CD14-positive monocyte (primary cell): ENCODE results near the gene SCAF4. TPM values are rescaled to one million over a fixed set of nuclear protein-coding genes. Genes with fewer than 3 reads are reported as not detected.
"Not testable (repeated sequence)": the region's sequence is repeated elsewhere in the genome, so short reads cannot be mapped to it uniquely, and the experiment has no call there.

Source experiments
- DNase-seq, 3 donors: peaks; one replicate each; pipeline ENCODE4 v3.0.0-alpha.2; 2011 to 2022
- H2AFZ ChIP-seq: 2 replicates; pipeline ENCODE4 v1.6.0; 2012; ENCODE audit warnings: mild to moderate bottlenecking, low read depth, low read length, inconsistent platforms; ENCODE audit not compliant: insufficient read depth, poor library complexity, severe bottlenecking
- H3K27ac ChIP-seq, 2 donors: 1 replicate in 1 of 2; 2 replicates in 1 of 2; pipeline ENCODE4 v1.5.1; 2012 to 2013; ENCODE audit warnings: low read length in 2 of 2, control low read depth in 1 of 2, inconsistent platforms in 1 of 2, low read depth in 1 of 2, mild to moderate bottlenecking in 1 of 2
- H3K27me3 ChIP-seq, 2 donors: one replicate each; pipeline versions ENCODE4 v1.6.0 to v1.6.1; 2011 to 2013; ENCODE audit warnings: low read length in 2 of 2; ENCODE audit not compliant: control insufficient read depth in 2 of 2, insufficient read depth in 2 of 2
- H3K36me3 ChIP-seq, 2 donors: replicated peaks in 1 of 2; 1 replicate in 1 of 2; 2 replicates in 1 of 2; pipeline versions ENCODE4 v1.5.1 to v1.6.1; 2012 to 2013; ENCODE audit warnings: low read length in 2 of 2, control low read depth in 1 of 2, inconsistent platforms in 1 of 2, mild to moderate bottlenecking in 1 of 2; ENCODE audit not compliant: insufficient read depth in 2 of 2, control insufficient read depth in 1 of 2
- H3K4me1 ChIP-seq, 2 donors: 1 replicate in 1 of 2; 2 replicates in 1 of 2; pipeline versions ENCODE4 v1.5.1 to v1.6.1; 2012 to 2013; ENCODE audit warnings: low read length in 2 of 2, control low read depth in 1 of 2, inconsistent platforms in 1 of 2, mild to moderate bottlenecking in 1 of 2, moderate library complexity in 1 of 2; ENCODE audit not compliant: insufficient read depth in 2 of 2, control insufficient read depth in 1 of 2
- H3K4me2 ChIP-seq: replicated peaks from 2 replicates; pipeline ENCODE3; 2012; ENCODE audit warnings: low read length, moderate library complexity, mild to moderate bottlenecking; ENCODE audit not compliant: poor library complexity, severe bottlenecking; ENCODE audit errors: extremely low read depth
- H3K4me3 ChIP-seq, 3 experiments: fragments of 200-600 bp in 1 of 3; sonication (generic) in 1 of 3; replicated peaks in 1 of 3; 1 replicate in 2 of 3; 2 replicates in 1 of 3; pipeline ENCODE4 v1.5.1; 2011 to 2013; ENCODE audit warnings: low read length in 3 of 3, mild to moderate bottlenecking in 3 of 3, control low read depth in 2 of 3, low read depth in 2 of 3, inconsistent platforms in 1 of 3, moderate library complexity in 1 of 3
- H3K79me2 ChIP-seq: 2 replicates; pipeline ENCODE4 v1.6.0; 2012; ENCODE audit warnings: mild to moderate bottlenecking, control low read depth, inconsistent platforms, low read length, moderate library complexity; ENCODE audit not compliant: insufficient read depth
- H3K9ac ChIP-seq: 2 replicates; pipeline ENCODE4 v1.6.0; 2017; ENCODE audit warnings: low read length, mild to moderate bottlenecking; ENCODE audit not compliant: insufficient read depth, poor library complexity, severe bottlenecking
- H3K9me3 ChIP-seq, 2 donors: replicated peaks in 1 of 2; 1 replicate in 1 of 2; 2 replicates in 1 of 2; pipeline versions ENCODE4 v1.5.1 to v1.6.1; 2012 to 2013; ENCODE audit warnings: low read length in 2 of 2, control low read depth in 1 of 2; ENCODE audit not compliant: control insufficient read depth in 1 of 2, insufficient read depth in 1 of 2
- H4K20me1 ChIP-seq: 2 replicates; pipeline ENCODE4 v1.6.0; 2012; ENCODE audit warnings: mild to moderate bottlenecking, low read length, control low read depth, moderate library complexity; ENCODE audit not compliant: insufficient read depth
- H3K27ac Mint-ChIP-seq, 7 donors: one replicate each; pipeline ENCODE4 v1.8.0; 2020; ENCODE audit warnings: mild to moderate bottlenecking in 7 of 7, mixed read lengths in 7 of 7, moderate library complexity in 6 of 7, inconsistent platforms in 2 of 7
- H3K27me3 Mint-ChIP-seq, 3 donors: one replicate each; pipeline ENCODE4 v1.8.0; 2021 to 2022; ENCODE audit warnings: low read depth in 3 of 3, mild to moderate bottlenecking in 3 of 3, mixed read lengths in 3 of 3, moderate library complexity in 3 of 3, inconsistent platforms in 1 of 3
- H3K36me3 Mint-ChIP-seq, 2 donors: one replicate each; pipeline ENCODE4 v1.8.0; 2020; ENCODE audit warnings: mixed read lengths in 2 of 2, inconsistent platforms in 1 of 2, mild to moderate bottlenecking in 1 of 2
- H3K4me1 Mint-ChIP-seq: one replicate; pipeline ENCODE4 v1.8.0; 2020; ENCODE audit warnings: mild to moderate bottlenecking, mixed read lengths
- H3K4me3 Mint-ChIP-seq, 2 donors: one replicate each; pipeline ENCODE4 v1.8.0; 2020; ENCODE audit warnings: mild to moderate bottlenecking in 2 of 2, mixed read lengths in 2 of 2, moderate library complexity in 1 of 2
- H3K9me3 Mint-ChIP-seq, 7 donors: one replicate each; pipeline ENCODE4 v1.8.0; 2020 to 2022; ENCODE audit warnings: mixed read lengths in 7 of 7, mild to moderate bottlenecking in 6 of 7, moderate library complexity in 6 of 7, inconsistent platforms in 2 of 7
- CTCF ChIP-seq: fragments of 200-600 bp; IDR thresholded peaks from one replicate; pipeline ENCODE4 v1.8.0; 2022; ENCODE audit warnings: antibody characterized with exemption, mild to moderate bottlenecking
- WGBS: methylation state at CpG from one replicate; pipeline ENCODE4 v1.1.5; 2013; ENCODE audit warnings: missing lambda C conversion rate; ENCODE audit not compliant: insufficient coverage; 5-methylcytosine and 5-hydroxymethylcytosine counted together
- intact Hi-C, 2 donors: fragments of 100-400 bp; cut with micrococcal nuclease; formaldehyde crosslinking; loops; one replicate each; pipeline versions ENCODE4 v1.15.0 to v1.15.1; 2023
- polyA plus RNA-seq, 3 donors: library from polyadenylated mRNA; depleted of rRNA in 1 of 3; unstranded in 2 of 3; stranded (reverse) in 1 of 3; fragments of 300-500 nt in 2 of 3; fragments of >200 nt in 1 of 3; fragmentation: Illumina TruSeq in 2 of 3; gene quantifications; 1 replicate in 2 of 3; 2 replicates in 1 of 3; pipeline ENCODE4 v1.2.3, GENCODE V29; 2012 to 2021

SCAF4 gene
- polyA plus RNA-seq, 3 donors: 4.6 to 28.7 (median 11.3) TPM

- no CpG with 5 or more reads among the region's 3 CpGs for whole genome bisulfite sequencing
Observed at GRCh38 chr21:31766899-31767298, 35.0 kb upstream of the SCAF4 start.

GRCh38 chr21:31765850-31766249 is 33.9 kb upstream of the SCAF4 start:
- H3K9me3 ChIP-seq, H2AFZ ChIP-seq, H3K4me3 ChIP-seq, H4K20me1 ChIP-seq, H3K4me1 ChIP-seq, H3K36me3 Mint-ChIP-seq, H3K4me3 Mint-ChIP-seq, H3K27ac Mint-ChIP-seq, H3K9ac ChIP-seq, intact Hi-C loops, H3K79me2 ChIP-seq, H3K27me3 ChIP-seq, H3K27ac ChIP-seq, DNase-seq, H3K27me3 Mint-ChIP-seq, H3K4me2 ChIP-seq, H3K36me3 ChIP-seq: not testable (repeated sequence)
- Mint-ChIP-seq H3K9me3 (peaks cover 5 to 24% (median 16%) of the 10 kb centered on the region in 7 donors), H3K4me1 (peaks cover 11% of the 10 kb centered on the region)
- WGBS: 92% methylated on average over 5 of the region's 6 CpGs

More at GRCh38 chr21:31766899-31767298, 35.0 kb upstream of the SCAF4 start:
- no peak for TF ChIP-seq CTCF
- DNase-seq: peak; percentile 12 to 64 (median 31)
- Mint-ChIP-seq H3K4me1 (peaks cover 11% of the 10 kb centered on the region), H3K27me3 (peaks cover 0 to 6% (median 2%) of the 10 kb centered on the region in 3 donors), H3K4me3 (no peak overlapping the region), H3K27ac (peak overlapping the region in 1 of 7 donors; percentile 55), H3K9me3 (peaks cover 5 to 24% (median 16%) of the 10 kb centered on the region in 7 donors), H3K36me3 (peaks cover 0 to 3% of the 10 kb centered on the region in 2 donors)
- Histone ChIP-seq H3K9me3 (peaks cover 0 to 8% of the 10 kb centered on the region in 2 donors), H2AFZ (no peak overlapping the region), H3K4me3 (no peak overlapping the region), H3K27ac (no peak overlapping the region), H3K9ac (no peak overlapping the region), H3K4me2 (no peak overlapping the region), H4K20me1 (no peaks in the 10 kb centered on the region), H3K27me3 (no peaks in the 10 kb centered on the region), H3K36me3 (no peaks in the 10 kb centered on the region), H3K4me1 (peaks cover 4 to 6% of the 10 kb centered on the region in 2 donors), H3K79me2 (no peaks in the 10 kb centered on the region)
- intact Hi-C loops: no loop called here
